GM10847 (cell line): ENCODE data around the gene ITGAE.

ENCODE experiments used
- POLR2A ChIP-seq: IDR thresholded peaks from 2 replicates; pipeline ENCODE4 v1.6.1; 2011; ENCODE audit not compliant: insufficient read length; ENCODE audit errors: extremely low read depth

Gene ITGAE

DNA sequence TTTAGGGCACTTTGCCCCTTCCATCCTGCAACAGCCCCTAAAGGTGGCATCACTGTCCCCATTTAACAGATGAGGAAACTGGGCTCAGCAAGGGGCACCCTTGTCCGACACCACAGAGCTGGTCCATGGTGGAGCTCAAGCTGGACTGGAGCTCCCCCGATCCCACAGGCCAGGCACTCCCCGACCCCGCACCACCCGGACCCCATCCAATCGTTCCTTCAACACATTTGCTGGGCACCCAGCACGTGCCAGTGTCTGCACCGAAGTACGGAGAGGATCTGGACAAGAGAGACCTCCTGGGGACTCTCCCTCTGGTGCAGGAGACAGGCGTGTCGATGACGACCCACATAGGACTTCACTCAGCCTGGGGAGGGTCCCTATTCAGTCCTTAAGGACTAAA is 119.0 kb downstream of the ITGAE start:
- no peak for TF ChIP-seq POLR2A

DNA sequence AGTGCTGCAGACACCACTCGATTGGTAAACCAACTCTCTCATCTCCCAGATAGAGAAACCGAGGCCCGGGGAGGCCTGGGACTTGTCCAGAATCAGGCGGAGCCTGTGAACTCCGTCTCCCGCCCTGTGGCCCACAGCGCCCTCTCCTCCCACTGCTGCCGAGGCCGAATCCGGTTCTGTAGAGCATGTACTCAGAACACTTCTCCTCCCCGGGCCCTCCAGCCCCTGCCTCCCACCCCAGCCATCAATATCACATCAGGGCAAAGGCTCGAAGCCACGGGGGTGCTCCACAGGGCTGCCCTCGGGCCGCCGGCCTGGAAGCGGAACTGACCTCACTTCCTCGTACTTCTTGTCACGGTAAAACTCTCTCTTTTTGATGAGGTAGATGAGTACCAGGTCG is 119.4 kb downstream of the ITGAE start:
- no peak for TF ChIP-seq POLR2A

DNA sequence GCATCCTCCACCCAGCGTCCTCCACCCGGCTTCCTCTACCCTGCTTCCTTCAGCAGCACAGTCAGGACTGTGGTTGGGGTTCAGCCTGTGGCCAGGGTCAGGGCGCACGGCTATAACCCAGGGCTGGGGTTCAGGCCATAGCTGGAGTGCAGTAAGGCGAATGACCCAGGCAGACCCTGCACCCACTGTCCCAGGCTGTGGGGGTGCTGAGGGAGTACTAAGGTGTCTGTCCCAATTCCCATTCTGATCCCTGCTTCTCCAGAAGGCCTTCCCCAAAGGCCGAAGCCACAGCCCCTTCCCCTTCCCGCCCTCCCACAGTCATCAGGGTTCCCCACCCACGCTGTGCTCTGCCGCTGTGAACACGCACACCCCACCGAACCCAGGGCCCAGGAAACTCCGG is 119.9 kb downstream of the ITGAE start:
- no peak for TF ChIP-seq POLR2A

DNA sequence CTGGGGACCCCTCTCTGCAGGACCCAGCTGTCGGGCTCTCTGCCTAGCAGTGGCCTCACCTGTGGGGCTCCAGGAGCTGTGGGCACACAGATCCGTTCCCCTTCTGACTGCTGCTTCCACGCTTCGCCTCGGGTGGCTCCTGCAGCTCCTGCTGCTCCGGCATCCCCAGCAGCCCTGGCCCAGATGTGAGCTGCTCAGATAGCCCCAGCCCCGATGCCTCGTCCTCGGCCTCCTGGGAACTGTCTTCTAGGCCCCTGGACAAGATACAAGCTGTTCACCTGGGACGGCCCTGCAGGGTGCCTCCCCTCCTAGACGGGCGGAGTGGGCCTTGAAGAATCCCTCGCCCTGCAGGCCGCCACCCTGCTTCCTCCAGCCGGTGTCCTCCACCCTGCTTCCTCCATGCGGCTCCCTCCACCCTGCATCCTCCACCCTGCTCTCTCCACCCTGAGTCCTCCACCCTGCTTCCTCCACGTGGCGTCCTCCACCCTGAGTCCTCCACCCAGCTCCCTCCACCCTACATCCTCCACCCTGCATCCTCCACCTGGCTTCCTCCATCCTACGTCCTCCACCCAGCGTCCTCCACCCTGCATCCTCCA is 121.4 kb downstream of the ITGAE start:
- no peak for TF ChIP-seq POLR2A

DNA sequence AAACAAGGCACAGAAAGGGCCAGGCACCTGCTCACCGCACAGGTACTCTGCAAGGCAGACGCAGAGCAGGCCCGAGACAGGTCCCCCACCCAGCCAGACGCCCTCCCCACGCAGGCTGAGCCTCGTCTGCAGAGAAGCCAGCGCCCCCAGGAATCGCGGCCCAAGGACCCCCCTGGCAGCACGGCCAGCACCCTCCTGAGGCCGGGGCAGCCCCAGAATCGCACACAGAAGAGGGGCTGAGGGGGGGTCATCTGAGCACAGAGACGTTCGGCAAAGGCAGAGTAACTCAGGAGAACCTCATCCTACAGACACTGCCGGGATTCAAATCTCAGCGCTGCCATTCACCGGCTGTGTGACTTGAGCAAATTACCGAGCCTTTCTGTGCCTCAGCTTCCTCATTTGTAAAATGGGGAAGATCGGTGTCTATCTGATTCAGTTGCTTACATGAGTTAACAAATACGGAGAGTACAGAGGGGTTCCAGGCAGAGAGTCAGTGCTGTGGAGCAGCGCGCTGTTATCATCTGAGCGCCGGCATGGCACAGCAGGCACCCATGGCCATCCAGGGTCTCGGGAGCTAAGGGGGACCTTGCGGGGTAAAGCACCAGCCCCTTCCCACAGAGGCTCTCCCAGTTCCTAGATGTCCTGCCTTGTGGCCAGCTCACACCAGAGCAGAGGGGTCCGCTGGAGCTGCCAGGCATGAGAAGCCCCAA is 122.0 kb downstream of the ITGAE start:
- no peak for TF ChIP-seq POLR2A

DNA sequence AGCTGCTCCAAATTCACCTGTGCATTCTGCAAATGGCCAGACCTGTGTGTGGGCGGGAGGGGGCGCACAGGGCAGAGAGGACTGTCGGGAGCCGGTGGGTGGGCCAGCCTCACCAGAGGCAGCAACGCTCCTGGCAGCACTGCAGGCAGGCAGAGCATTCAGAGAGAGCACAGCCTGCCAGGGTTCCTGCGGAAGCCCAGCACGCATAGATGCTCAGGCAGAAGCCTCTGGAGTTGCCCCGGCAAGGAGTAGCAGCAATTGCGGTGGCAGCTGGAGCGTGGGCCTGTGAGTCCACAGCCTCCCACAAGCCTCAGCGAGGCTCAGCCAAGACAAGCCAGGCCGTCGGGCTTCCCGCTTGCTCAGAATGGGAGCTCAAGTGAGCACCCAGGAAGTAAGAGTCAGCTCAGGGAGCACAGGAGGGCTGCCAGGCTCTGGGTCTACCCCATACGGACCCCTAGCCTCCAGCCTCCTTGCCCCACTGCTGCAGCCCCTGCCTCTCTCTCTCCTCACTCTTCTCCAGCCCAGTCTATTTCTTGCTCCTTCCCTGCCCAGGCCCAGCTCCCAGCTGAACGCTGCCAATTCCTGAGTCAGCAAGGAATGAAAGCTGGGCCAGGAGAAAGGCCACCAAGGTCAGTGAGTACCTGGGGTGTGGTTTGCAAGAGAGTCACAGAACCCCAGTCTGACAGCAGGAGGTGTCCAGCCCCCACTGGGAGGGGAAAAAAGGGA is 122.7 kb downstream of the ITGAE start:
- no peak for TF ChIP-seq POLR2A

DNA sequence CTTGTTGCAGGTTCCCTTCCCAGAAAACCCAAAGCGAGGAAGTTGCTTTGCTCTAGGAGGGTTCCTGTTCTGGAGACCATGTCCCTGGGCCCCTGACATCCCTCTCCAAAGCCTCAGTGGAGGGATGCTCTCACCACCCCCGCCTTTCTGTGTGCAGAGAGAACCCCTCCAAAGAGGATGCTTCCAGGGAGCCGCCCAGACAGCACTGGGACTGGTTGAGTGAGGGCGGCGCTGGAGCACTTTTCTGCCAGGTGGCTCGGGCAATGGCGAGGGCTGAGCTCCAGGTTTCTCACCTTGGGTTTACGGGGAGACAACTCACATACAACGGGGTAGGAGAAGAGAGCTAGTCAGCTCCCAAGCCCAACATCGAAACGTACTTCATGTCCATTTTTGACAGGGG is 125.1 kb downstream of the ITGAE start:
- TF ChIP-seq POLR2A, result no peak

DNA sequence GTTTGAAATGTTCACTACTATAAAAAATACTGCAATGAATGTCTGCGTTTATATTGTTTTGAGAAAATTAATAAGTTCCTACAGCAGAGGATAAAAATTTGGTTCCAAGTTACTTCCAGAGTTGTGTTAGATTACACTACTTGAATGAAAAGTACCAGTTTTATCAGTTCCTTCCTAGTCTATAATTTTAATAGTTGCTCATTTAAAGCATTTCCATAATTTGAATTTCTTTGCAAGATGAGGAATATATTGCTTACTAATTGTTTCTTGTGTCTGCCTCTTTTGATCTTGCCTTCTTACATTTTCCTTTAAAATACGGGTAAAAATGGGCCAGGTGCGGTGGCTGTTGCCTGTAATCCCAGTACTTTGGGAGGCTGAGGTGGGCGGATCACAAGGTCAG is 128.4 kb downstream of the ITGAE start:
- TF ChIP-seq POLR2A, result no peak

DNA sequence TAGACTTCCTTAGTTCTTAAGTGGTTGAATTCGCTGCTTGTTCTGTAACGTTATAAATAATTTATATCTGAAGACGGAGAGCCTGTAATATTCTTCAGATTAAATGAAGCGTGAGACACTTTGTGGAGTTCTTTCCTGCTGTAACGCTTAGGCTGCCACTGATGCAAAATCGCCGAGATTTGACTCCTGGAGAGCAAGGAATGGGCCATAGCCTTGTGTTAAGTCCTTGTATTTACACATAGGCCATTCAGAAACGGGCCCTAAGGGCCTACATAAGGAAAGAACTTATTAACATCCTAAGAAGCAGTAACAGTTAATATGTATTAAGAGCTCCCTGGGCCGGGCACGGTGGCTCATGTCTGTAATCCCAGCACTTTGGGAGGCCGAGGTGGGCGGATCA is 131.4 kb downstream of the ITGAE start:
- no peak for TF ChIP-seq POLR2A

DNA sequence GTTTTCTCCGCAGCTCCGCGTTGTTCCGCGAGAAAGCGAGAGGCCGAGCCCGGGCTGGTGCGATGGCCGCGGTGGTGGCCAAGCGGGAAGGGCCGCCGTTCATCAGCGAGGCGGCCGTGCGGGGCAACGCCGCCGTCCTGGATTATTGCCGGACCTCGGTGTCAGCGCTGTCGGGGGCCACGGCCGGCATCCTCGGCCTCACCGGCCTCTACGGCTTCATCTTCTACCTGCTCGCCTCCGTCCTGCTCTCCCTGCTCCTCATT is 132.0 kb downstream of the ITGAE start:
- no peak for TF ChIP-seq POLR2A

DNA sequence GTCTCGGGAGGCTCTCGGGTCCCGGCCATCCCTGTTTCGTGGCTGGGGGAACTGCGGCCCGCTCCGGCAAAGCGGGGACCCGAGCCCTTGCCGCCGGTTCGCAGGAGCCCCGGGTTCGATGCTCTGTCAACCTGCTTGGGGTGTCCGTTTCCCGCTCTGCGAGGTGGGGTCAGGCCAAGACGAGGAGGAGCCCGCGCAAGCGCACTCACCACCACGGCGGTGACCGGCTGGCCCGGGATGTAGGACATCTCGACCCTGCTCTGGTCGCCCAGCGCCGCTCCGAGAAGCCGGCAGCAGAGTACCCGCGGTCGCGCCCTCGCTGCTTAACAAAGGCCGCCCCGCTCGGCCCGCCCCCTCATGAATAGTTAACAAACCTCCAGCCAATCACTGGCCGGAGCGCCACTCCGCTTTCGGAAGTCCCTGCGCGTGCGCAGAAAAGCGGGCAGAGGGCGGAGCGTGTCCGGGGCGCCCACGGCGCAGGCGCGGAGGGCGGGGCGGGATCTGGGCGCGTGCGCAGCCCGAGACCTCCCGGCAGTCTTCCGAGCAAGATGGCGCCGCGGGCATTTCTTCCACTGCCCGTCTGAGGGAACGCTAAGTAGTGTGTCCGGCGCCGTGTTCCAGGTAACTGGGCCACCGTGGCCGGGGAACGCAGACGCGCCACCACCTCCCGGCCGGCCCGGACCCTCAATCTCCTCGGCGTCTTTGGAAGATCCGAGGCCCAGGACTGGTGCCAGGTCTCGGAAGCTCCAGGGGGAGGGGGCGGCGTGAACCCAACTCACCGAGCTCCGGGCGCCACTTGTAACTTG is 132.5 kb downstream of the ITGAE start, which contains the start of the genes EMC6 and TAX1BP3:
Gene EMC6 (plus strand): TSS at position 534 of the 806 bp plus-strand sequence. CDS start 335 bp downstream, outside the sequence.
Gene TAX1BP3 (minus strand): TSS at position 300 of the 806 bp plus-strand sequence. CDS start 52 bp downstream, at position 248.
- peak; percentile 85 for TF ChIP-seq POLR2A

DNA sequence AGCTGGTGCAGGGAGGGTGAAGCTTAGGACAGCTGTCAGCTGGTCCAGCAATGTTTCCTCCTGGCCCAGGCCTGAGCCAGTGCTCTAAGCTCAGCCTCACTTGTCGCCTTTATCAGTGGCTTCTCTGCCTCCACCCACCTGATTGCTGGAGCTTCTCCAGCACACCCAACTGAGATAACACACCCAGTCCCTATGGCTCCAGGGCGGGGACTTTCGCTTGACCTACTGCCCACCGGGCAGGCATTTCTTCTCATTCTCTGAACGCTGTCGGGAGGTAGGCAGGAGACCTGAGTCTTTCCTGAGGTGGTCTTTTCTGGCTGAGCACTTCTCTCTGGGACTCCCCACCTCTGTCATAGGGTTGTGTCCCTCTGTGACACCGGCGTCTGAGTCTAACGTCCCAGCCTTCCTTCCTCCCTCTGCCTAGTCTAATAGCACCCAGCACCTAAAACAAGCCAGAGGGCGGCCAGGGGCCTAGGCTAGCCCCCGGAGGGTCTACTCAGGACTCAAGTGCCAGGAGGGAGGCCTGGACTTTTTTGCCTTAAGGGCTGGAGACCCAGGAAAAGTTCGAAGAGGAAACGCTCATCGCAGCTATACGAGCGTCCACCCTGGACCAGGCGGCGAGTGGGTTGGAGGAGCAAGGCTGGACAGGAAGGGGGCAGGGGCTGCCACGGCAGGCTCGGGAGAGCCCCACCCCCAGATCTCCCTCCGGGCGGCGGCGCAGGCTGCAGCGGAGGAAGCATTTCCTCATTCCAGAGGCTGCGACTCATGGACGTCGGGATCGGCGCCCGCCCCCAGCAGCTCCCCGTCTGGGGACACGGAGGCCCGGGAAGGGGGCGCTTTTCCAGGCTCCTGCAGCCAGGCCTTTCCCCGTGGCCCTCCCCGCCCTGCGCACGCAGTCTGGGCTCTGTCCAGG is 133.4 kb downstream of the ITGAE start:
- no peak for TF ChIP-seq POLR2A

DNA sequence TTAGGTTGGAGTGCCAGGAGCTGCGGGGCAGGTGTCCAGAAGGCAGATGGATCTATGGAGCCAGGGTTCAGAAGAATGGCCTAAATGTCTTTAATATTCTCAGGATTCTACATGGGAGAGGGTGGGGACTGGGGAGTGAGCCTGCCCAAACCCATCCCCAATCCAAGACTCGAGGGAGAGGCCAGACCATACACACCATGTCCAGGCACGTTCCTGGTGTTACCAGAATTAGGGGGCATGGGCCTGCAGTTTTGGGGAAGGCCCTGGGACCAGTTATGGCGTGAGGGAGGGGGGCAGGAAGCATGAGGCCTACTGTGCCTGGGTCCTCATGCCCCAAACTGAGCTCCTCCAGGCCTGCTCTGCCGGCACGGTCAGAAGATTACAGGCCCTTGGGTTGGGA is 134.5 kb downstream of the ITGAE start:
- no peak for TF ChIP-seq POLR2A

DNA sequence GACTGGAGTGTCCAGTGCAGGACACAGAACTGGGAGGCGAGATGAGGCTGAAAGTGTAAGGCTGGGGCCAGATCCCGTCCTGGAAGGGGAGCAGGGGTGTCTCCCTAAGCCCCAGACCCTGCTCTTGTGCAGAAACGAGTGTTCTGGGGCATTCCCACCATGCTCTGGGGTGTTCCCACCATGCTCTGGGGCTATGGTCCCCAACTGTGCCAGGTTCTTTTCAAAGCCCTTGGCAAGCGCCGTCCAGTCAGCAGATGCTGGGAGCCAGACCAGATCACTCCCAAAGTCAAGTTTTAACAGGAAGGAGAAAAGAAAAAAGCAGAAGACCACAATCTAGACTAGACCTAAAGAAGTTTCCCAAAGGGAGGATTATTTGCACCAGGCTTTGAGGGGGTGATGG is 135.2 kb downstream of the ITGAE start:
- TF ChIP-seq POLR2A, result no peak
